WTC11 (cell line): ENCODE results near the gene RASL12. TPM values are rescaled to one million over a fixed set of nuclear protein-coding genes. Genes with fewer than 3 reads are reported as not detected.

Experiments
- ATAC-seq: fragments of 200-7000 bp; cut with Tn5 transposase; 2 replicates; pipeline ENCODE4 v1.10.0; 2021; ENCODE audit warnings: mild to moderate bottlenecking, moderate library complexity
- CTCF ChIA-PET: fragments of 300-600 bp; sonication (Branson Sonifier 250); formaldehyde crosslinking; loops from one replicate; lab custom pipeline; 2021; ENCODE audit warnings: antibody characterized with exemption; lab: Charles Lee
- POLR2A ChIA-PET: fragments of 350-600 bp; sonication (Branson Sonifier 250); formaldehyde crosslinking; loops from one replicate; lab custom pipeline; 2021; ENCODE audit warnings: antibody characterized with exemption; lab: Charles Lee
- DNase-seq: peaks from one replicate; pipeline ENCODE4 v3.0.0; 2021; ENCODE audit warnings: low spot score
- H3K27ac Mint-ChIP-seq: 2 replicates; pipeline ENCODE4 v1.8.0; 2021; ENCODE audit warnings: mixed read lengths
- H3K27me3 Mint-ChIP-seq: 2 replicates; pipeline ENCODE4 v1.8.0; 2021; ENCODE audit warnings: low read depth, mild to moderate bottlenecking, moderate library complexity, mixed read lengths
- H3K36me3 Mint-ChIP-seq: 2 replicates; pipeline ENCODE4 v1.8.0; 2021; ENCODE audit warnings: mixed read lengths
- H3K4me1 Mint-ChIP-seq: 2 replicates; pipeline ENCODE4 v1.8.0; 2022; ENCODE audit warnings: mixed read lengths
- H3K4me3 Mint-ChIP-seq: 2 replicates; pipeline ENCODE4 v1.8.0; 2021; ENCODE audit warnings: mild to moderate bottlenecking, moderate library complexity, mixed read lengths
- H3K9me3 Mint-ChIP-seq: 2 replicates; pipeline ENCODE4 v1.8.0; 2021; ENCODE audit warnings: mixed read lengths
- ARID4B ChIP-seq: sonication (generic); formaldehyde crosslinking; IDR thresholded peaks from 2 replicates; pipeline ENCODE4 v1.8.0; 2023; ENCODE audit warnings: missing genetic modification reagents, mild to moderate bottlenecking, borderline replicate concordance
- E2F1 ChIP-seq: sonication (generic); formaldehyde crosslinking; IDR thresholded peaks from 2 replicates; pipeline ENCODE4 v1.8.0; 2022; ENCODE audit warnings: mild to moderate bottlenecking, missing genetic modification reagents
- ELF4 ChIP-seq: sonication (generic); formaldehyde crosslinking; IDR thresholded peaks from 2 replicates; pipeline ENCODE4 v1.8.1; 2022; ENCODE audit warnings: low read depth, mild to moderate bottlenecking, moderate library complexity, missing genetic modification reagents
- GABPB1 ChIP-seq: sonication (generic); formaldehyde crosslinking; IDR thresholded peaks from 2 replicates; pipeline ENCODE4 v1.8.1; 2023; ENCODE audit warnings: mild to moderate bottlenecking, missing genetic modification reagents
- IRF2 ChIP-seq: sonication (generic); formaldehyde crosslinking; IDR thresholded peaks from 2 replicates; pipeline ENCODE4 v1.8.0; 2022; ENCODE audit warnings: low read depth, missing genetic modification reagents, borderline replicate concordance
- JUN ChIP-seq: sonication (generic); formaldehyde crosslinking; IDR thresholded peaks from 2 replicates; pipeline ENCODE4 v1.8.0; 2023; ENCODE audit warnings: mild to moderate bottlenecking, missing genetic modification reagents
- NR2C2 ChIP-seq: sonication (generic); formaldehyde crosslinking; IDR thresholded peaks from 2 replicates; pipeline ENCODE4 v1.8.0; 2022; ENCODE audit warnings: mild to moderate bottlenecking, missing genetic modification reagents
- PRDM15 ChIP-seq: sonication (generic); formaldehyde crosslinking; IDR thresholded peaks from 2 replicates; pipeline ENCODE4 v1.8.0; 2022; ENCODE audit warnings: missing genetic modification reagents
- SOX15 ChIP-seq: fragments of 250-450 bp; sonication (Bioruptor Pico); IDR thresholded peaks from 2 replicates; pipeline ENCODE4 v1.9.0; 2021; ENCODE audit warnings: mild to moderate bottlenecking
- TEAD4 ChIP-seq: sonication (generic); formaldehyde crosslinking; IDR thresholded peaks from 2 replicates; pipeline ENCODE4 v1.8.0; 2022; ENCODE audit warnings: mild to moderate bottlenecking, missing genetic modification reagents
- USF1 ChIP-seq: sonication (generic); formaldehyde crosslinking; IDR thresholded peaks from 2 replicates; pipeline ENCODE4 v1.8.0; 2022; ENCODE audit warnings: mild to moderate bottlenecking, missing genetic modification reagents
- USF2 ChIP-seq: sonication (generic); formaldehyde crosslinking; IDR thresholded peaks from 2 replicates; pipeline ENCODE4 v1.8.1; 2023; ENCODE audit warnings: mild to moderate bottlenecking, missing genetic modification reagents, moderate library complexity
- ZNF232 ChIP-seq: sonication (generic); formaldehyde crosslinking; IDR thresholded peaks from 2 replicates; pipeline ENCODE4 v1.8.0; 2022; ENCODE audit warnings: mild to moderate bottlenecking, missing genetic modification reagents
- ZNF281 ChIP-seq: sonication (generic); formaldehyde crosslinking; IDR thresholded peaks from 2 replicates; pipeline ENCODE4 v1.8.0; 2023; ENCODE audit warnings: mild to moderate bottlenecking, missing genetic modification reagents
- ZNF317 ChIP-seq: sonication (generic); formaldehyde crosslinking; IDR thresholded peaks from 2 replicates; pipeline ENCODE4 v1.8.1; 2023; ENCODE audit warnings: low read depth, mild to moderate bottlenecking, moderate library complexity, missing genetic modification reagents, borderline replicate concordance
- total RNA-seq: library from RNA; stranded (reverse); gene quantifications from 3 replicates; pipeline ENCODE4 v1.2.3, GENCODE V29; 2021

The RASL12 gene
- total RNA-seq, 1 experiment from 2014 or later, result 5.6 TPM

GRCh38 chr15:65062726-65063125 is 5.1 kb downstream of the RASL12 start:
- ChIA-PET POLR2A (no interaction called here), CTCF (interaction anchor here (0.5 to 20.3 kb wide), 8 partner anchors 8 to 759 kb away, joined by 4 to 292 read pairs (median 18); no protein-coding TSS in a partner anchor)
- Mint-ChIP-seq H3K4me1 (peaks cover 20% of the 10 kb centered on the region), H3K27ac (peak overlapping the region; percentile 14; the same call in 1 of the 2 replicates), H3K4me3 (no peak overlapping the region), H3K27me3 (peaks cover 9% of the 10 kb centered on the region), H3K9me3 (peaks cover 8% of the 10 kb centered on the region), H3K36me3 (no peaks in the 10 kb centered on the region)
- no peak for TF ChIP-seq E2F1 (CRISPR knock-in tag)
- TF ChIP-seq NR2C2 (CRISPR knock-in tag), result no peak
- DNase-seq, result no peak
- ATAC-seq, result no peak

GRCh38 chr15:65062061-65062460 is 5.7 kb downstream of the RASL12 start:
- ChIA-PET CTCF (interaction anchor here (1.6 to 20.3 kb wide), 6 partner anchors 9 to 39 kb away, joined by 4 to 292 read pairs (median 18); no protein-coding TSS in a partner anchor), POLR2A (interaction anchor here (0.7 kb wide), 1 partner anchor 1782 kb away, joined by 5 read pairs; no protein-coding TSS in a partner anchor)
- H3K4me3 Mint-ChIP-seq, result no peak overlapping the region
- H3K9me3 Mint-ChIP-seq, result peaks cover 8% of the 10 kb centered on the region
- H3K27me3 Mint-ChIP-seq, result peaks cover 5% of the 10 kb centered on the region
- no peak for DNase-seq
- H3K27ac Mint-ChIP-seq, result no peak overlapping the region
- peaks cover 16% of the 10 kb centered on the region for H3K4me1 Mint-ChIP-seq
- no peak for TF ChIP-seq GABPB1 (CRISPR knock-in tag)
- no peak for TF ChIP-seq SOX15 (CRISPR knock-in tag)
- no peak for TF ChIP-seq ARID4B
- TF ChIP-seq ELF4 (CRISPR knock-in tag), result no peak
- no peak for TF ChIP-seq PRDM15 (CRISPR knock-in tag)
- TF ChIP-seq, all 79 proteins: peak for 0
- no peaks in the 10 kb centered on the region for H3K36me3 Mint-ChIP-seq
- ATAC-seq, result no peak

- peaks cover 8% of the 10 kb centered on the region for H3K4me1 Mint-ChIP-seq
- POLR2A ChIA-PET, result no interaction called here
- no peak overlapping the region for H3K4me3 Mint-ChIP-seq
- no peak for DNase-seq
- no peaks in the 10 kb centered on the region for H3K27me3 Mint-ChIP-seq
- ATAC-seq, result no peak
- no peak overlapping the region for H3K27ac Mint-ChIP-seq
- H3K9me3 Mint-ChIP-seq, result peaks cover 8% of the 10 kb centered on the region
- no peaks in the 10 kb centered on the region for H3K36me3 Mint-ChIP-seq
- CTCF ChIA-PET, result interaction anchor here (0.5 to 20.3 kb wide), 7 partner anchors 9 to 48 kb away, joined by 3 to 292 read pairs (median 11); no protein-coding TSS in a partner anchor
- TF ChIP-seq JUN (CRISPR knock-in tag) (no peak), IRF2 (no peak), ZNF232 (no peak), ZNF281 (CRISPR knock-in tag) (no peak), USF2 (CRISPR knock-in tag) (no peak), USF1 (CRISPR knock-in tag) (no peak), TEAD4 (CRISPR knock-in tag) (no peak), ZNF317 (no peak)
These were observed 7.0 kb downstream of the RASL12 start for GRCh38 chr15:65060641-65061397.
